B cell (primary cell): Measurements from ENCODE around the gene CCBE1. TPM values are rescaled to one million over a fixed set of nuclear protein-coding genes. Genes with fewer than 3 reads are reported as not detected.

ENCODE experiments used
- ATAC-seq: fragments of 200-7000 bp; cut with Tn5 transposase; one replicate; pipeline ENCODE4 v1.10.0; 2021; ENCODE audit warnings: low read depth, mild to moderate bottlenecking, moderate number of reproducible peaks, moderate library complexity
- CTCF ChIA-PET: fragments of 350-600 bp; sonication (Branson Sonifier 250); formaldehyde crosslinking; loops from one replicate; lab custom pipeline; 2021; ENCODE audit warnings: antibody characterized with exemption, inconsistent platforms; lab: Charles Lee
- POLR2A ChIA-PET: fragments of 350-600 bp; sonication (Branson Sonifier 250); formaldehyde crosslinking; loops from one replicate; lab custom pipeline; 2021; ENCODE audit warnings: antibody characterized with exemption; lab: Charles Lee
- DNase-seq: peaks from one replicate; pipeline ENCODE4 v3.0.0; 2013
- H2AFZ ChIP-seq: 2 replicates; pipeline ENCODE4 v1.6.1; 2012; ENCODE audit warnings: mild to moderate bottlenecking, low read depth, low read length; ENCODE audit not compliant: insufficient read depth, poor library complexity, severe bottlenecking
- H3K27ac ChIP-seq, 2 donors: 1 replicate in 1 of 2; 2 replicates in 1 of 2; pipeline ENCODE4 v1.5.1; 2012 to 2013; ENCODE audit warnings: low read length in 2 of 2, mild to moderate bottlenecking in 2 of 2, moderate library complexity in 1 of 2
- H3K27me3 ChIP-seq, 4 experiments: fragments of 200-600 bp in 1 of 4; sonication (generic) in 1 of 4; replicated peaks in 1 of 4; 1 replicate in 2 of 4; 2 replicates in 2 of 4; pipeline versions ENCODE4 v1.6.1 to v1.7.0; 2013 to 2016; ENCODE audit warnings: low read length in 3 of 4, mild to moderate bottlenecking in 2 of 4, mixed read lengths in 1 of 4, moderate library complexity in 1 of 4; ENCODE audit not compliant: insufficient read depth in 4 of 4, control insufficient read depth in 3 of 4; ENCODE audit errors: control extremely low read depth in 1 of 4
- H3K36me3 ChIP-seq, 2 experiments: replicated peaks in 1 of 2; 1 replicate in 1 of 2; 2 replicates in 1 of 2; pipeline versions ENCODE4 v1.6.1 to v1.7.1; 2013; ENCODE audit warnings: low read length in 1 of 2; ENCODE audit not compliant: insufficient read depth in 2 of 2, control insufficient read depth in 1 of 2; ENCODE audit errors: control extremely low read depth in 1 of 2, extremely low read depth in 1 of 2
- H3K4me1 ChIP-seq, 2 donors: fragments of 200-600 bp in 1 of 2; sonication (generic) in 1 of 2; 1 replicate in 1 of 2; 2 replicates in 1 of 2; pipeline versions ENCODE4 v1.5.1 to v1.6.1; 2013 to 2017; ENCODE audit warnings: low read length in 2 of 2; ENCODE audit not compliant: control insufficient read depth in 2 of 2, insufficient read depth in 2 of 2
- H3K4me2 ChIP-seq: replicated peaks from 2 replicates; pipeline ENCODE3; 2012; ENCODE audit warnings: mild to moderate bottlenecking, low read depth, low read length; ENCODE audit not compliant: poor library complexity, severe bottlenecking
- H3K4me3 ChIP-seq, 5 experiments: fragments of 200-600 bp in 1 of 5; sonication (generic) in 1 of 5; 1 replicate in 3 of 5; 2 replicates in 2 of 5; pipeline versions ENCODE4 v1.5.1 to v1.7.0; 2011 to 2016; ENCODE audit warnings: low read length in 4 of 5, mild to moderate bottlenecking in 4 of 5, low read depth in 2 of 5, control low read depth in 1 of 5, moderate library complexity in 1 of 5; ENCODE audit not compliant: insufficient read depth in 1 of 5; ENCODE audit errors: control extremely low read depth in 1 of 5, extremely low read depth in 1 of 5
- H3K79me2 ChIP-seq: fragments of 200-600 bp; sonication (generic); one replicate; pipeline ENCODE4 v1.6.0; 2016; ENCODE audit warnings: low read length; ENCODE audit not compliant: control insufficient read depth, insufficient read depth
- H3K9ac ChIP-seq: fragments of 200-600 bp; sonication (generic); 2 replicates; pipeline ENCODE4 v1.6.1; 2017; ENCODE audit warnings: mild to moderate bottlenecking, low read length, moderate library complexity
- H3K9me3 ChIP-seq, 3 donors: one replicate each; pipeline versions ENCODE4 v1.6.1 to v1.7.1; 2013; ENCODE audit warnings: low read length in 2 of 3; ENCODE audit not compliant: control insufficient read depth in 2 of 3, insufficient read depth in 1 of 3; ENCODE audit errors: control extremely low read depth in 1 of 3
- H4K20me1 ChIP-seq: 2 replicates; pipeline ENCODE4 v1.6.0; 2012; ENCODE audit warnings: mild to moderate bottlenecking, low read length; ENCODE audit not compliant: insufficient read depth, control insufficient read depth, poor library complexity, severe bottlenecking
- H3K27ac Mint-ChIP-seq: one replicate; pipeline ENCODE4 v1.8.0; 2021; ENCODE audit warnings: mixed read lengths
- H3K27me3 Mint-ChIP-seq: one replicate; pipeline ENCODE4 v1.8.0; 2021; ENCODE audit warnings: mixed read lengths
- H3K4me1 Mint-ChIP-seq: one replicate; pipeline ENCODE4 v1.8.0; 2021; ENCODE audit warnings: mixed read lengths
- H3K4me3 Mint-ChIP-seq: one replicate; pipeline ENCODE4 v1.8.0; 2021; ENCODE audit warnings: mixed read lengths
- H3K9me3 Mint-ChIP-seq: one replicate; pipeline ENCODE4 v1.8.0; 2022; ENCODE audit warnings: mixed read lengths; ENCODE audit not compliant: insufficient read depth
- EZH2 ChIP-seq: IDR thresholded peaks from 2 replicates; pipeline ENCODE4 v1.6.1; 2012; ENCODE audit warnings: borderline replicate concordance, low read depth, mild to moderate bottlenecking, moderate library complexity, low read length; ENCODE audit not compliant: insufficient read depth, poor library complexity, severe bottlenecking
- WGBS: methylation state at CpG from one replicate; pipeline ENCODE4 v1.1.5; 2013; ENCODE audit warnings: missing lambda C conversion rate; ENCODE audit not compliant: insufficient coverage; 5-methylcytosine and 5-hydroxymethylcytosine counted together
- intact Hi-C: fragments of 100-400 bp; cut with micrococcal nuclease; formaldehyde crosslinking; loops from one replicate; pipeline ENCODE4 v1.10.0; 2022
- polyA plus RNA-seq: library from polyadenylated mRNA; depleted of rRNA; stranded (reverse); fragments of >200 nt; gene quantifications from 2 replicates; pipeline ENCODE4 v1.2.3, GENCODE V29; 2012
- total RNA-seq, 2 donors: library from RNA; stranded (reverse); fragments of 120-200 nt in 1 of 2; gene quantifications; 1 replicate in 1 of 2; 2 replicates in 1 of 2; pipeline versions ENCODE4 v1.2.3 to v1.2.4, GENCODE V29; 2013 to 2022
- TF ChIP-seq, protein P1 (sequence below): fragments of 200-600 bp; IDR thresholded peaks from one replicate; pipeline ENCODE4 v1.8.0; 2022; ENCODE audit warnings: antibody characterized with exemption, mild to moderate bottlenecking

CCBE1 gene
- total and polyA plus RNA-seq, 2 donors (not counting 1 experiment from before 2014, with no cell fraction given): not detected

DNA sequence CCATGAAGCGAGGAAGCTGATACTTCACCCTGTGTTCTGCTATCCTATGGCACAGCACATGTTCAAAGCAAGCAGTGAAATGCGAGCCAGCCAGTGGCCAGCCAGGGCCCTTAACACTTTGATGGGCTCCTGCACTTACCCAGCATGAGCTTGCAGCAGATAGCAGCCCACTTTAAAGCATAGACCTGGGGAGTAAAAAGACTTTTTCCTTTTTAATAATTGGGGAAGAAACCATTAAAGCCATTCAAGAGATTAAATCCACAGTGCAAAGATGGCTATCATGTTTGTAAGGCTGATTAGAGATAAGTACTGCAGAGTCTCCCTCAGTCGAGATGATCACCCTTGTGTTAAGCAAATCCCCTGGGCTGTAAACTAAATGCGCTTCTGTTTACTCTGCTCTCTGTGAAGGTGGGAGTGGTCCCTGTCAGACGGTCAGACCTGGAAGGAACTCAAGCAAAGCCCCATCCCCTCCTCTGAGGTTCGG lies 15.7 kb downstream of the CCBE1 start:
- Histone ChIP-seq H3K4me2 (no peak overlapping the region), H3K9ac (no peak overlapping the region), H2AFZ (no peak overlapping the region), H3K36me3 (no peaks in the 10 kb centered on the region), H4K20me1 (no peaks in the 10 kb centered on the region), H3K4me1 (no peaks in the 10 kb centered on the region), H3K9me3 (no peaks in the 10 kb centered on the region), H3K27me3 (no peaks in the 10 kb centered on the region), H3K79me2 (no peaks in the 10 kb centered on the region), H3K27ac (no peak overlapping the region), H3K4me3 (no peak overlapping the region)
- ATAC-seq (no peak), DNase-seq (no peak)
- H3K4me1 Mint-ChIP-seq: no peaks in the 10 kb centered on the region
- ChIA-PET CTCF (no interaction called here), POLR2A (no interaction called here)
- peaks cover 8% of the 10 kb centered on the region for H3K27me3 Mint-ChIP-seq
- TF ChIP-seq, protein P1, sequence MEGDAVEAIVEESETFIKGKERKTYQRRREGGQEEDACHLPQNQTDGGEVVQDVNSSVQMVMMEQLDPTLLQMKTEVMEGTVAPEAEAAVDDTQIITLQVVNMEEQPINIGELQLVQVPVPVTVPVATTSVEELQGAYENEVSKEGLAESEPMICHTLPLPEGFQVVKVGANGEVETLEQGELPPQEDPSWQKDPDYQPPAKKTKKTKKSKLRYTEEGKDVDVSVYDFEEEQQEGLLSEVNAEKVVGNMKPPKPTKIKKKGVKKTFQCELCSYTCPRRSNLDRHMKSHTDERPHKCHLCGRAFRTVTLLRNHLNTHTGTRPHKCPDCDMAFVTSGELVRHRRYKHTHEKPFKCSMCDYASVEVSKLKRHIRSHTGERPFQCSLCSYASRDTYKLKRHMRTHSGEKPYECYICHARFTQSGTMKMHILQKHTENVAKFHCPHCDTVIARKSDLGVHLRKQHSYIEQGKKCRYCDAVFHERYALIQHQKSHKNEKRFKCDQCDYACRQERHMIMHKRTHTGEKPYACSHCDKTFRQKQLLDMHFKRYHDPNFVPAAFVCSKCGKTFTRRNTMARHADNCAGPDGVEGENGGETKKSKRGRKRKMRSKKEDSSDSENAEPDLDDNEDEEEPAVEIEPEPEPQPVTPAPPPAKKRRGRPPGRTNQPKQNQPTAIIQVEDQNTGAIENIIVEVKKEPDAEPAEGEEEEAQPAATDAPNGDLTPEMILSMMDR: no peak
- no peak for TF ChIP-seq EZH2
- intact Hi-C loops: no loop called here
- 56% methylated on average over 3 of the region's 6 CpGs for WGBS
- H3K4me3 Mint-ChIP-seq: no peak overlapping the region
- H3K27ac Mint-ChIP-seq: no peak overlapping the region
- no peaks in the 10 kb centered on the region for H3K9me3 Mint-ChIP-seq

GRCh38 chr18:59681051-59681450 lies 16.2 kb downstream of the CCBE1 start:
- H3K4me2 ChIP-seq: no peak overlapping the region
- no peak overlapping the region for H3K4me3 Mint-ChIP-seq
- no peak overlapping the region for H3K9ac ChIP-seq
- WGBS: 96% methylated on average over 3 of the region's 5 CpGs
- ATAC-seq (no peak), DNase-seq (no peak)
- no peaks in the 10 kb centered on the region for H3K36me3 ChIP-seq
- no peak overlapping the region for H2AFZ ChIP-seq
- H3K4me1 Mint-ChIP-seq: no peaks in the 10 kb centered on the region
- CTCF ChIA-PET: no interaction called here
- peaks cover 8% of the 10 kb centered on the region for H3K27me3 Mint-ChIP-seq
- H3K9me3 Mint-ChIP-seq: no peaks in the 10 kb centered on the region
- no peaks in the 10 kb centered on the region for H4K20me1 ChIP-seq
- no peaks in the 10 kb centered on the region for H3K4me1 ChIP-seq
- no peak overlapping the region for H3K4me3 ChIP-seq
- intact Hi-C loops: no loop called here
- no peaks in the 10 kb centered on the region for H3K79me2 ChIP-seq
- TF ChIP-seq EZH2: no peak
- TF ChIP-seq, protein P1: no peak
- H3K27ac ChIP-seq: no peak overlapping the region
- no peak overlapping the region for H3K27ac Mint-ChIP-seq
- H3K27me3 ChIP-seq: no peaks in the 10 kb centered on the region
- POLR2A ChIA-PET: no interaction called here
- no peaks in the 10 kb centered on the region for H3K9me3 ChIP-seq
